HAP-1 (cell line): ENCODE measurements around the gene ZCCHC4.
A peak's percentile ranks its signal among the peaks of the same experiment; 100 is the strongest.

Experiments used
- DNase-seq, 2 experiments: peaks; one replicate each; pipeline ENCODE4 v3.0.0-alpha.2; 2016 to 2020; ENCODE audit warnings: low spot score in 2 of 2
- H3K27me3 ChIP-seq: fragments of 250-450 bp; sonication (Bioruptor Pico); 2 replicates; pipeline ENCODE4 v1.5.1; 2020; ENCODE audit warnings: low read depth, mild to moderate bottlenecking, moderate library complexity
- H3K36me3 ChIP-seq: fragments of 250-450 bp; sonication (Bioruptor Pico); replicated peaks from 2 replicates; pipeline ENCODE4 v1.5.1; 2020; ENCODE audit warnings: mild to moderate bottlenecking
- H3K4me1 ChIP-seq: fragments of 250-450 bp; sonication (Bioruptor Pico); 2 replicates; pipeline ENCODE4 v1.5.1; 2020; ENCODE audit warnings: mild to moderate bottlenecking
- H3K4me3 ChIP-seq: fragments of 250-450 bp; sonication (Bioruptor Pico); 2 replicates; pipeline ENCODE4 v1.5.1; 2020; ENCODE audit warnings: mild to moderate bottlenecking, moderate library complexity
- H3K9me3 ChIP-seq: fragments of 250-450 bp; sonication (Bioruptor Pico); 2 replicates; pipeline ENCODE4 v1.5.1; 2020; ENCODE audit warnings: mild to moderate bottlenecking, moderate library complexity
- in situ Hi-C: fragments of 300-500 bp; cut with MboI; formaldehyde crosslinking; loops from 3 replicates; pipeline ENCODE4 v1.14.3; 2020; ENCODE audit warnings: low sequenced_read_pairs, inconsistent platforms, mixed read lengths

The ZCCHC4 gene

DNA sequence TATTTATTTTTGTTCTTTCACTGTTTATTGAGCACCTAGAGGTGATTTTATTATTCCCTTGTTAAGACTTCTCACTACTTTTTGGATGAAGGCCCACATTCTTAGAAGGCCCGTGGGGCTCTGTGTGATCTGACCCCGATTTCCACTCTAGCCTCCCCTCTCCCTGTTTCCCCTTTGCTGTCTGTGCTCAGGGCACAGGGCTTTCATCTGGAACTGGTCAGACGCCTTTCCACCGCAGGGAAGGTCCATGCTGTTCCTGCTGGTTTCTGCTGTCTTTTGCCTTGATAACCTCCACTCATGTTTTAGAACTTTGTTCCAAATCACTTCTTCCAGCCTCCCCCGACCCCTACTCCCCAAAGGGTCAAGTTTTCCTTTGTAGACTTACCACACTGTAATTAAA, 33.2 kb downstream of the ZCCHC4 start:
- no peaks in the 10 kb centered on the region for H3K36me3 ChIP-seq
- in situ Hi-C loops: no loop called here
- H3K9me3 ChIP-seq: no peaks in the 10 kb centered on the region
- peaks cover 4% of the 10 kb centered on the region; the same call in 1 of the 2 replicates for H3K4me1 ChIP-seq
- no peak for DNase-seq
- no peak overlapping the region for H3K4me3 ChIP-seq
- no peaks in the 10 kb centered on the region for H3K27me3 ChIP-seq

GRCh38 chr4:25346913-25347312, 34.3 kb downstream of the ZCCHC4 start:
- no peaks in the 10 kb centered on the region; the same call in 1 of the 2 replicates for H3K36me3 ChIP-seq
- no peaks in the 10 kb centered on the region for H3K27me3 ChIP-seq
- H3K4me3 ChIP-seq: no peak overlapping the region
- in situ Hi-C loops: no loop called here
- DNase-seq: no peak
- no peaks in the 10 kb centered on the region for H3K9me3 ChIP-seq
- H3K4me1 ChIP-seq: peaks cover 4% of the 10 kb centered on the region; the same call in 1 of the 2 replicates

GRCh38 chr4:25347473-25347872, 34.9 kb downstream of the ZCCHC4 start:
- DNase-seq: no peak
- no peaks in the 10 kb centered on the region for H3K27me3 ChIP-seq
- no peaks in the 10 kb centered on the region; the same call in 1 of the 2 replicates for H3K36me3 ChIP-seq
- H3K4me1 ChIP-seq: peaks cover 4% of the 10 kb centered on the region; the same call in 1 of the 2 replicates
- in situ Hi-C loops: no loop called here
- no peaks in the 10 kb centered on the region for H3K9me3 ChIP-seq
- H3K4me3 ChIP-seq: no peak overlapping the region

GRCh38 chr4:25347971-25348370, 35.4 kb downstream of the ZCCHC4 start:
- Histone ChIP-seq H3K27me3 (no peaks in the 10 kb centered on the region), H3K4me3 (no peak overlapping the region), H3K36me3 (no peaks in the 10 kb centered on the region; the same call in 1 of the 2 replicates), H3K9me3 (no peaks in the 10 kb centered on the region), H3K4me1 (peaks cover 2% of the 10 kb centered on the region; the same call in 1 of the 2 replicates)
- in situ Hi-C loops: no loop called here
- DNase-seq: no peak

GRCh38 chr4:25350561-25350960, 38.0 kb downstream of the ZCCHC4 start:
- DNase-seq: no peak
- Histone ChIP-seq H3K4me1 (no peaks in the 10 kb centered on the region), H3K9me3 (no peaks in the 10 kb centered on the region), H3K27me3 (no peaks in the 10 kb centered on the region), H3K36me3 (no peaks in the 10 kb centered on the region; the same call in 1 of the 2 replicates), H3K4me3 (no peak overlapping the region)
- in situ Hi-C loops: loop anchor here (25.0 kb wide), 1 partner anchor 163 kb away; no protein-coding TSS in a partner anchor

- in situ Hi-C loops: loop anchor here (25.0 kb wide), 1 partner anchor 165 kb away; no protein-coding TSS in a partner anchor
- Histone ChIP-seq H3K4me1 (no peaks in the 10 kb centered on the region), H3K27me3 (no peaks in the 10 kb centered on the region), H3K36me3 (no peaks in the 10 kb centered on the region; the same call in 1 of the 2 replicates), H3K4me3 (no peak overlapping the region), H3K9me3 (no peaks in the 10 kb centered on the region)
- no peak for DNase-seq
Measured at GRCh38 chr4:25351777-25352416, 39.3 kb downstream of the ZCCHC4 start.

DNA sequence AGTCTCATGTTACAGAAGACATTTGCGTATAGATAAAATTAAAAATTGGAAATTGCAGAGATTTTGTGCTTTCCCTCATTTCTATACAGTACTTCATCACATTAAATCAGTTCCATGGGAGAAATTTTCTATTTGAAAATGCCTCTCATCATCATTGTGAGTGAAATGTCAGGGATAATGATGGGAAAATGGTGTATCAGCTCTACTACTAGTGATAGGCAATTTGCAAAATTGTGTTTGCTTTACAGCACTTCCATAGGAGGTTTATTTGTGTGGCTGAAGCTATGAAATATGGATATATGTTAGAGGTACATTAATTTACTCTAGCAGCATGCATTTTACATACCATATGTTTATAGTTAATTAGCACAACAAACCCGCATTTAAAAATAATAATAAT, 43.5 kb downstream of the ZCCHC4 start:
- no peaks in the 10 kb centered on the region for H3K4me1 ChIP-seq
- DNase-seq: no peak
- no peaks in the 10 kb centered on the region; the same call in 1 of the 2 replicates for H3K36me3 ChIP-seq
- H3K9me3 ChIP-seq: no peaks in the 10 kb centered on the region
- no peak overlapping the region for H3K4me3 ChIP-seq
- in situ Hi-C loops: loop anchor here (25.0 kb wide), 1 partner anchor 169 kb away; no protein-coding TSS in a partner anchor
- no peaks in the 10 kb centered on the region for H3K27me3 ChIP-seq

GRCh38 chr4:25358515-25359275, 46.1 kb downstream of the ZCCHC4 start:
- Histone ChIP-seq H3K36me3 (no peaks in the 10 kb centered on the region; the same call in none of the 2 replicates), H3K4me1 (no peaks in the 10 kb centered on the region), H3K9me3 (no peaks in the 10 kb centered on the region), H3K27me3 (no peaks in the 10 kb centered on the region), H3K4me3 (no peak overlapping the region)
- in situ Hi-C loops: loop anchor here (25.0 kb wide), 1 partner anchor 171 kb away; no protein-coding TSS in a partner anchor
- no peak for DNase-seq

DNA sequence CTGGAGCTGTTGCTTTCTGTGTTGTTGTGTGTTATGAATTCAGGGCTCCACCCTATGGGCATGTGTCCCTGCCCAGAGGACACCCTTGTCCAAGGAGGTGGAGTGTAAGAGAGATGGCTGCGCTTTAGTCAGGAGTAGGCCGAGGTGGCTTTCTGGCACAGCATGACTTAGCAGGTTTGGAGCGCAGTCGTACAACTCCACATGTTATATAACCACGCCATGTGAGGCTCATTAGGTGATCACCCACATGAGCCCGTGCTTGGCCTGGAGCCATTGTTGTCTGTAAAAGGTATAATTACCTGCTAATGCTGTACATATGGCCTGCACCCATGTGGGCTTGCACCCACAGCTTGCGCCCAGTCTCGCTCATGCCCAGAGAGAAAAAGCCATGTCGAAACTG, 48.7 kb downstream of the ZCCHC4 start:
- no peak for DNase-seq
- no peaks in the 10 kb centered on the region; the same call in none of the 2 replicates for H3K36me3 ChIP-seq
- H3K9me3 ChIP-seq: no peaks in the 10 kb centered on the region
- in situ Hi-C loops: loop anchor here (25.0 kb wide), 1 partner anchor 174 kb away; no protein-coding TSS in a partner anchor
- H3K4me3 ChIP-seq: no peak overlapping the region
- no peaks in the 10 kb centered on the region for H3K27me3 ChIP-seq
- no peaks in the 10 kb centered on the region for H3K4me1 ChIP-seq

GRCh38 chr4:25367004-25367621, 54.5 kb downstream of the ZCCHC4 start:
- H3K36me3 ChIP-seq: no peaks in the 10 kb centered on the region; the same call in 1 of the 2 replicates
- H3K4me3 ChIP-seq: no peak overlapping the region
- no peaks in the 10 kb centered on the region for H3K27me3 ChIP-seq
- peak in 1 of 2 experiments; percentile 41 for DNase-seq
- in situ Hi-C loops: loop anchor here (25.0 kb wide), 1 partner anchor 180 kb away; no protein-coding TSS in a partner anchor
- no peaks in the 10 kb centered on the region for H3K9me3 ChIP-seq
- peaks cover 6% of the 10 kb centered on the region; the same call in 1 of the 2 replicates for H3K4me1 ChIP-seq

GRCh38 chr4:25367877-25368276, 55.3 kb downstream of the ZCCHC4 start:
- H3K9me3 ChIP-seq: no peaks in the 10 kb centered on the region
- no peaks in the 10 kb centered on the region; the same call in 1 of the 2 replicates for H3K36me3 ChIP-seq
- DNase-seq: no peak
- in situ Hi-C loops: loop anchor here (25.0 kb wide), 1 partner anchor 181 kb away; no protein-coding TSS in a partner anchor
- H3K4me3 ChIP-seq: no peak overlapping the region
- H3K4me1 ChIP-seq: peaks cover 6% of the 10 kb centered on the region; the same call in 1 of the 2 replicates
- H3K27me3 ChIP-seq: no peaks in the 10 kb centered on the region

- DNase-seq: no peak
- in situ Hi-C loops: loop anchor here (25.0 kb wide), 1 partner anchor 181 kb away; no protein-coding TSS in a partner anchor
- Histone ChIP-seq H3K4me3 (no peak overlapping the region), H3K4me1 (peaks cover 6% of the 10 kb centered on the region; the same call in 1 of the 2 replicates), H3K9me3 (no peaks in the 10 kb centered on the region), H3K36me3 (no peaks in the 10 kb centered on the region; the same call in 1 of the 2 replicates), H3K27me3 (no peaks in the 10 kb centered on the region)
Measured at GRCh38 chr4:25368315-25368714, 55.7 kb downstream of the ZCCHC4 start.

DNA sequence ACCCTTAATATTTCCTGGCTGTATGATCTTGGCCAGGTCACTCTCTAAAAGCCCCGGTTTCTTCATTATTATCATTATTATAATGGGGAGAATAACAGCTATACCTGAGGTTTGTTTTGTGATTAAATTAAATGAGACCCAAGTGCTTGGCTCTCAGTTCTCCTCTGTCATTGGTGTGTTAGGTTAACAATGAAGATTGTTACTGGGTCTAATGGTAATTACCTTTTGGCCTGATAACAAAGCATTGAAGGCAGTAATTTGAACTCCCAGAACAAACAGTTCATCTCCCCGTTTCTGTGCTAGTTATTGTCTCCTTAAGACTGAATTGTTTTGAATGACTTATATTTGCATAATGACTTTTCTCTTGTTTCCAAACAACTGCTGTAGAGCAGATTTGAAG, 57.7 kb downstream of the ZCCHC4 start:
- in situ Hi-C loops: loop anchor here (25.0 kb wide), 1 partner anchor 183 kb away; no protein-coding TSS in a partner anchor
- H3K27me3 ChIP-seq: no peaks in the 10 kb centered on the region
- H3K4me3 ChIP-seq: no peak overlapping the region
- peaks cover 3% of the 10 kb centered on the region; the same call in 1 of the 2 replicates for H3K36me3 ChIP-seq
- no peaks in the 10 kb centered on the region for H3K9me3 ChIP-seq
- H3K4me1 ChIP-seq: peaks cover 6% of the 10 kb centered on the region; the same call in 1 of the 2 replicates
- peak in 1 of 2 experiments; percentile 59 for DNase-seq
